Measurements from ENCODE around the gene FAM240A.

Gene FAM240A

DNA sequence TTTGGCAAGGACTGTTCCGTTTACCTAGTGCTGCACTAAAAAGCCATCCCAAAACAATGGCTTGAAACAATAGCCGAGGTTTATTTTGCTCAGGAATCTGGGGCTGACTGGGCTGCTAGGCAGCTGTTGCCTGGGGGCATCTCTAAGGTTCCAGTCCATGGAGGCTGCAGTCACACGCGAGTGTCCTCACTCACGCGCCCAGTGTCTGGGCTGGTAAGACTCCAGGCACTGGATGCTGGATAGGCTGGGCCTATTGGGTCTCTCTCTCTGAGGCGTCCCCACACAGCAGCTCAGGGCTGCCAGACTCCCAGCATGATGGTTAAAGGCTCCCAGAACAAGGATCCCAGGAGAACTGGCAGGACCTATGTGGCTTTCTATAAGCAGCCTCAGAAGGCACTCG, 47.0 kb downstream of the FAM240A start:
- no peak for DNase-seq (ENCODE audit: low read depth, low spot score)
- no peak overlapping the region for H3K4me3 ChIP-seq (ENCODE audit: low read length)

DNA sequence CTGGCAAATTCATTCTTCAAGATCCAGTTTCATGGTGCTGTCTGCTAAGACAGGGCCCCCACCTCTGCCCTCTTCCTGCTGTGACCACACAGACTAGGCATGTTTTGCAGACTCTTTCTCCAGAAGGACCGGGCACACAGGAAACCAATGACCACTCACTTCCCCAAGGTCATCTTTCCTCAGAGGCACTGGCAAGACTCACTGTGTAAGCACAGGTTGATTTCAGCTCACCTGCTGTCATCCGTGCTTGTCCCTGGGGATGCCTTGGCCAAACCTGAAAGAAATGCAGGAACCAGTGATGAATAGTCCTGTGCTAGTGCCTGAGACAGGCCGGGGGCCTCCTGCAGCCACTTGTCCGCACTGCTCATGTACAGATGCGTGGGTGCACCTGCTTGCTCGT, 47.7 kb downstream of the FAM240A start:
- DNase-seq (ENCODE audit: low read depth, low spot score) = no peak
- no peak overlapping the region for H3K4me3 ChIP-seq (ENCODE audit: low read length)

DNA sequence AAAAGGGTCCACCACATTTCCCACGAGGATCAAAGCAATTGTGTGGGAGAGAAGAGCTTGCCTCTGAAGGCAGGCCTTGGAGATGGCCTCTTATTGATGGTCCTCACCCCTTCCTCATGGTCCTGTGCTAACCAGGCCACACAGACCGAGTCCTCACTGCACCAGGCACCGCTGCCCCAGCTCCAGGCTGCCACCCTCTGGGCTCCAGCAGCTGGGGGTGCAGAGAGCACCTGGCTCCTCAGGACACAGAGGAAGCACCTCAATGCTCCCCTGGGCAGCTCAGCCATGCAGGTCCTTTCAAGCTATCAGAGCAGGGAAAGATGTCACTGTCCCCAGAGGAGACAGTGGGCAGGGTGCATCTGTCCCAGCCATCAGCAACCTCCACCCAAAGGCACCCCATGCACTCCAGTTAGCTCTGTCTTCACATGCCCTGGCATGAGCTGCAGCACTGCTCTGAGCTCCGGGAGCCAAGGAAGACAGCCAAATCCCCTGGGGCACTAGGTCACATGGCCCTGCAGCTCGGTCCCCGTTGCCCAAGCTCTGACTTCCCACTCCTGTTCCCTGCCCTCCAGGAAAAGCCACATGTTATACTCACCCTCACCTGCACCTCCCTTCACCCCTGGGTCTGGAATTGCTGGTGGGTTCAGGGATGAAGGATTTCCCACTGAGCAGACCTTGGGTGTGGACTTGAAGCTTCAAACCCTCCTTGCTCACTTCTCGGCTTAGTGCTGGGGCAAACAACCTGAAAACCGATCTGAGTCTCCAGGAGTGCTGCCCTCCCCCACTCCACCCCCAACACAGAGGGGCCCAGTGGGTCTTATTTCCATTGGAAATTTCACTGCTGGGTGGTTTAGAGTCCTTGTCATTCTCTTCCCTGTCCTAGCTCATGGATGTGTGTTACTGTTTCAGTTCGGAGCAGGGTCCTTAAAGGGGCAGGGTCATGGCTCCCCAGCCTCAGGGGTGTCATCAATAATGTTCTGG, 48.5 kb downstream of the FAM240A start:
- no peak for DNase-seq (ENCODE audit: low read depth, low spot score)
- no peak overlapping the region for H3K4me3 ChIP-seq (ENCODE audit: low read length)

DNA sequence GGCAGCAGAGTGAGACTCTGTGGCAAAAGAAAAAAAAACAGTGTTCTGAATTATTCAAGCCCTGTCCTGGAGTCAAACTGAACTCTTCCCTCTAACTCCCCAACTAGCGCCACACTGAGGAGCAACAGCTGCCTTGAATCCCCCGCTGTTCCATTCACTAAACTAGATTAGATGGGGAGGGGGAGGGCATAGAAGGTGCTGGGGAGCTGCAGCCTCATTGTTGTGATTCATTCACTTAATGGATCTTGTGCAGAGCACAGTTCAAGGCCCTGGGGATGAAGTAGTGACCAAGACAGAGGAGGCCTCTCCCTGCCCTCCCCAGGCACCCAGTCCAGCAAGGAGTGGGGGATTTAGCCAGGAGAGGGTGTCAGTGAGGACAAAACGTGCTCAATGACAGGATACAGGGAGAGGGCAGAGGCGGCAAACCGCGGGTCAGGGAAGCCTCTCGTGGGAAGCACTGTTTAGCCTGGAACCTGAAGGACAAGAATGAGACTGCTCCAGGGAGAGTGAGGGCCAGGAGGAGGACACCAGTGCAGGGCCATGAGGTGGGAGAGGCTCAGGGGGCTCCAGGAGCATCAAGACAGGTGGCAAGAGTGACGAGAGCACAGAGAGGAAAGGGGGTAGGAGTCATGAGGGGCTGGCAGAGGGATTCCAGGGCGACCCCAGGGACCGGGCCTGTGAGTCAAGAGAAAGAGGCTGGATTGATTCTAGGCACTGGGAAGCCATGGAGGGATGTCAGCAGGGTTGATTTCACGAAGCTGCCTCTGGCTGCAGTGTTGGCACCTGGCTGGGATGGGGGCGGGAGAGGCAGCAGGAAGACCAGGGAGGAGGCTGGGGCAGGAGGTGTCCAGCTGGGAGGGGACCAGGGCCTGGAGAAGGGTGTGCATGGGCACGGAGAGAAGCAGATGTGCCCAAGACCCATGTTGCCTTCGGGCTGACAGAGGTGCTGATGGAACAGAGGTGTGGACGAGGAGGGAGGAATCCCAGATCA, 49.7 kb downstream of the FAM240A start:
- no peak for DNase-seq (ENCODE audit: low read depth, low spot score)
- no peak overlapping the region for H3K4me3 ChIP-seq (ENCODE audit: low read length)

DNA sequence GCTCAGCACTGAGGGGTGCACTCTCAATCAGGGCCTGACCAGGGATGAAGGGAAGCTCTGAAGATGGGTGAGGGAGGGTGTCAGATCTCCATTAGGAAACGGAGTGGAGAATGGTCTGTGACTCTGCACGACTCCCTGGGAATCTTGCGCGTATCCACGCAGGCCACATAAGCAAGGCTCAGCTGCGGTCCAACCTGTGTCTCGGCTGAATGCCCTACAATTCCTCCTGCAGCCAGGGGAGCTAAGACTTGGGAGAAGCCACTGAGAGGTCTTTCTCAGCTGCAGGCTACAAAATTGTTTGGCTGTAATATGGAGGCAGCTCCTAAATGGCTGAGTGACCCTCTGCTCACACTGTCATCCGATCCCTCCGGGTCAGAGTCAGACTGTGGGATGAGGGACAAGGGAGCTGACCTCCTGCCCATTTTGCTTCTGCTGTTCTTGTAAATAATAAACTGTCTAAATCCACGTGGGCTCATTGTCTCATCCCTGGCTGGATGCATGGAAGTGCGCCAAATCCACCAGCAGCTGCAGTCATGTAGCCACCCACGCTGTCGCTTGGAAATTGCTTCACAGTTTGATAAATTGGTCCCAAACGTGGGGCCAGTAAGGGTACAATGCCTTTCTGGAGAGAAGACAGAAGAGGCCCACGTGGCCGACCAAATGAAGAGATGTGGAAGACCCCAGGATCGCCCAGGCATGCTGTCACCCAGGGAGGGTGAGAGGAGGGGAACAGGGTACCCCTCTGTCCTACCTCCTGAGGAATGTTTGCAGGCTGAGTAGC, 50.6 kb downstream of the FAM240A start:
- no peak overlapping the region for H3K4me3 ChIP-seq (ENCODE audit: low read length)
- no peak for DNase-seq (ENCODE audit: low read depth, low spot score)

DNA sequence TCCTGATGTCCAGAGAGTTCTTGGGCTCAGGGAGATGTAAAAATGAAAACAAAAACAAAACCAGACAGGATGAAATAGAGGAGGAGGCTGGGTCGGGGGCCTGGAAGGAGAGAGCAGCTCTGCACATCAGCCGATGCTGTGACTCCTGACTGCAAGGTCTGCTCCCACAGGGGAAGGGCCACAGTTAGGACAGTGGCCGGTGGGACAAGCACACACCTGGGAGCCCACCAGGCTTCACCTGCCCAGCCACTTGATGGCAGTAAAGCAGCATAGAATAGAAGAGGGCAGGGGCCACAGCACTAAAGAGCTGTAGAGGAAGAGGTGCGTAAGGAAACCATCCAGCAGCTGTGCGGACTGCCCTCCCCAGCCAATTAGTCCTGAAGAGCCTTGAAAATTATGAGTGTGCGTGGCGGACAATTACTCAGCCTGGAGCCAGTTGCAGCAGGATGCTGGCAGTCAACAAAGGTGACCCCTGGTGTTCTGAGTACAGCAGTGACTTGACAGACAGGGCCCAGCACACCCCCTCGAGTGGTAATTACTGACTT, 51.3 kb downstream of the FAM240A start:
- DNase-seq (ENCODE audit: low read depth, low spot score) = no peak
- no peak overlapping the region for H3K4me3 ChIP-seq (ENCODE audit: low read length)

DNA sequence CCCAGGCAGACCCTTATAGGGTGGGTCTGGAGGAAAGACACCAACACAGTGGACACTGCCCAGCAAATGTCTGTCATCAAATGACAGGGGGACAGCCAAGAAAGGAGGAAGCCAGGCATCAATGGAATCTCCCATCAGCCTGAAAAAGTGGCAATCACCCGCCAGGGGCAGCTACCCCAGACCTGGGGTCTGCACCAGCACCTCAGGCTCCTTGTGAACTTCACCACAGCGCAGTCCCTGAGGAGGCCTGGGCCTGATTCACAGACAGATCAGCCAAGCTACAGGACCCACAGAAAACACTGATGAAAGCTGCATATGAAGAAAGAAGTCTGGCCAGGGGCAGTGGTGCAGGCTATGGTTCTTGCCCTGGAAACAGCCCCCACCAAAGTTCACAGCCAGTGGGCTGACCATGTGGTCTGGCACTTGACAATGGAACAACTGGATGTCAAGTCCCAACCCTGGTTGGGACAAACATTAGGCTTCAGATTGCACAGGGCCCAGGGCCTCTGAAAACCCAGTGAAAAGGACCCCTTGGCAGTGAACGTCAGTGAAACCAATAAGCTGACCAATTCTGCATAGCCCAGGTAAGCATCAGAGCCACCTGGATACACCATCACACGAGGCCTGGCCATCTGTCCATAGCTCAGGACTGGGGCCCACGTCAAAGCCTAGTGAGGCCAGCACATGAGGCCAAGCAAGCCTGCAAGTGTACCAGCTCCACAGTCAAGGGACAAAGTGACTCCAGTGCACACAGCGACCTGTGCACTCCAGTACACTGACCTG, 52.1 kb downstream of the FAM240A start:
- no peak overlapping the region for H3K4me3 ChIP-seq (ENCODE audit: low read length)
- DNase-seq (ENCODE audit: low read depth, low spot score) = no peak

DNA sequence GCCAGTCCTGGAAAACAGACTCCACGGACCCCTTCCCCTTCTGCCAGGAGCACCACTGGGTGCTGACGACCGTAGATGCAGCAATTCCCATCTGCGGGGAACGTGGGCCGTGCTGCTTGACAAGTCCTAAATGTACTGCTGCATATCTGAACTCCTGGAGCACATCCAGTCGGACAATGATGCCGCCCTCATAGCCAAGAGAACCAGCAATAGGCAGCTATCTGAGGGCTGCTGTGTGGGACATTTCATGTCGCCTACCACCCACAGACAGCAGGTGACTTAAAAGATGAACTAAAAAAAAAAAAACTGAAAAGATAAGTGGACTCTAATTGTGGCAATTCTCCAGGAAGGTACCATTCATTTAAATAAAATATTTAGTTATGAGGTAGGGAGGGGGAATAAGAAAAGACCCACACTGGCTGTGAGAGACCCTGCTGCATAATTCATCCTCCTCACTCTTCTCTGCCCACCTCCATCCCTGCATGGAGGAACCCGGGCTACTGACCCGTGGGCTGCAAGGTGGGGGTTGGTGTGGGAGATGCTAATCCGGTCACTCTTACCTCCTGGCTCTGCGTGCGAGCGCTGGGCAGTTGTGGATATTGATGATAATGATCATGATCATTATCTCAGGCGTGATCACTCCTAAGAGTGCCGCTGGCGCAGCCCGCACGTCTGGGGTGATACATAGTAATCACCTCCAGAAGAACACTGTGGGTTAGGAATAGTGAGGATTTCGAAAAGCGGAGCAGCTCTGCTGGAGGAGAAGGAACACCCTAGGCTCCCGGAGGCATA, 52.8 kb downstream of the FAM240A start:
- no peak overlapping the region for H3K4me3 ChIP-seq (ENCODE audit: low read length)
- no peak for DNase-seq (ENCODE audit: low read depth, low spot score)

DNA sequence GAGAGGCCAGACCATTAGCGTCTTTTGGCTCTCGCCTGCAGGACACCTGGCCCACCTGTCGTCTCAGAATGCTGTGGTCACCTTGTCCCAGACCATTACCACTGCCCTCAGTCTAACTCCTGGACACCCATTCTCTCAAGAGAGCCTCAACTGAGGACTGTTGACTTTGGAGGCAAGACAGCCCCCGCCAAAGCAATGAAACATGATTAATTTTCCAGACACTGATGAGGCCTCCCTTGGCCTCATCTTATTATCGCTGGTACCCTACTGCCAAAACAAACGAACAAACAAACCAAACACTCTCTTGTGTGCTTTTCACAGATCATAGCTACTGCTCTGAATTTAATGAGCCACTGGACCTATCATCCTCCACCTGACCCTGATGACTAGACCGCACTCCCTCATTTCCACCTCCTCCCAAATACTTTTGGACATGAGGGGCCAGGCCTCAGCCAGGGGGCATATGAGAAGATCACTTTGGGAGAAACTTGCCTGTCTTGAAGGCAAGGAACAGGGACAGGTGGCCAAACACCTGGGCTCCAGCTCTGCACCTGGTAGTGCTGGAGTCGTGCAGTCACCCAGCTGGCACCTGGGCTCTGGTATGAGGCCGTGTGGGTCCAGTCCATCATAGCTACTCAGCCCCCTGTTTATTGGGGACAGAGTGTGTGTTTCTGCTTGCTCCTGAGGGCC, 53.6 kb downstream of the FAM240A start:
- no peak overlapping the region for H3K4me3 ChIP-seq (ENCODE audit: low read length)
- no peak for DNase-seq (ENCODE audit: low read depth, low spot score)

DNA sequence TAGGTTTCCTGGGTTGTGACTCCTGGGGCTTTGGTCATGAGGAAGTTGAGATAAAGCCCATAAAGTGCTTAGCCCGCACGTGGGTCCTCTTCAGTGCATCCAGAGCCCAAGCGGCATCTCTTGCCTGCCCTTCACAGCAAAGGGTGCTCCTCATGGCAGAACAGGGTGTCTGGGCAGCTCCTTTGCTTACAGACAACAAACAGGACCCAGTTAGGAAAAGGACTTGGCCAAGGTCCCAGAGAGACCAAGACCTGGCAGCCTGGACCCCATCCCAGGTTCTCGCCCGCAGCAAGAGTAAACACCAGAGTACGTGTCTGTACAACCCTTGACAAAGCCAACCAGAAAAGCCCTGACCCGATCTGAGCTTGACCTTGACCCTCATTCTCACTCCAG, 54.1 kb downstream of the FAM240A start:
- H3K4me3 ChIP-seq (ENCODE audit: low read length) = no peak overlapping the region
- DNase-seq (ENCODE audit: low read depth, low spot score) = no peak

DNA sequence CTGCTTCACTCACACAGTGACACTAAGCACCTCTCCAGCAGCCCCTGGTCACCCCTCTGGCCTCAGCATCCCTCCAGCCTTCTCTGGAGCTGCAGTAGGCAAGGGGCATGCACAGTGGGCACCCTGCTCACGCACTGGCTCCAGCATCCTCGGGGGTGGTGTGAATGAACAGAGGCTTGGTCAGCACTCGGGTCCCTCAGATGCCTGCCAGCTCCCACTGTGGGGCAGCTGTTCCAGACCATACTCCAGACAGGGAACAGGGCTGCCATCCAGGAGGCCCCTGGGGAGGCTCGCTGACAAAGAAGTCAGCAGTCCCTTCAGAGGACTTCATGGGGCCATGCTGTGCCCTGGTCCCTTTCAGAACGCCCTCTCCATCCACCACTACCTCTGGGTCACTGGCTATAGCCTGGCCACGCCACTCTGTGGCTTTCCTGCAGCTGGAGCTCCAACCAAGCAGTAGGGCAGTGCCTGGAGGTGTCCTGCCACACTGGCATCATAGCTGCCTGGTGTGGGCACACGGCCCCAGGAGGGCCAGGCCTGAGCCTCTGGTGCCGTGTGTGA, 54.8 kb downstream of the FAM240A start:
- DNase-seq (ENCODE audit: low read depth, low spot score) = no peak
- H3K4me3 ChIP-seq (ENCODE audit: low read length) = no peak overlapping the region

DNA sequence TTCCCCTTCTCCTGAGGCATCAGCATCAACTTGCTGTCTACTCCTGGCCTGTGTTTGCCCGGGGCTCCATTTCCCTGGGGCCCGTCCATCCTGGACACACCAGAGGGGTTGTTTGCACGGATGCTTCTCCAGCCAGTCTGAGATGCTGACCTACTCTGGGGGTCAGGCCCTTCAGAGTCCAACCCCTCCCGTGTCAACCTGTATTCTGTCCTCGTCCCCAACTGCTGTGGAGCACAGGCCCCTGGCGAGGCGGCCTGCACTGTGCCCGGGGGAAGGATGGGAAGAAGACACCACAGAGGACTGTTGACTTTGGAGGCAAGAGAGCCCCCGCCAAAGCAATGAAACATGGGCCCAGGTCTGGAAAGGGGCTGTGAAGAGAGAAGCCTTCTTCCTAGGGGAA, 55.3 kb downstream of the FAM240A start:
- H3K4me3 ChIP-seq (ENCODE audit: low read length) = no peak overlapping the region
- no peak for DNase-seq (ENCODE audit: low read depth, low spot score)

DNA sequence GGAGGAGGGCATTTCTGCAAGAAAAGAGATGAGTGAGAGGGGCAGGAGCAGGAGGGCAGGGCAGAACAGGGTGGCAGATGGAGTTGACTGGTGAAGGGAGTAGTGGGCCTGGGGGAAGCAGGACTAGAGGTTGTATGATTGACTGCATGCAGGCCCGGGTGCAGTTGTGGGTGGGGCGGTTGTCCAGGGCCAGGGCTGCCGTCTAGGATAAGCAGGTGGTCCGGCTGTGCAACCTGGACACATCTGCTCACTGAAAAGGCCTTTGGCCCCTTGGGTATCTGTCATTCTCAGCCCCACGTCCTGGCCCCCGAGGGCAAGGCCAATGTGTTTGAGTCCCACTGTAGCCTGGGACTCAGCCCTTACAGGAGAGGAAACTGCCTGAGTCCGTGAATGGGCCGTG, 55.8 kb downstream of the FAM240A start:
- H3K4me3 ChIP-seq (ENCODE audit: low read length) = no peak overlapping the region
- no peak for DNase-seq (ENCODE audit: low read depth, low spot score)

DNA sequence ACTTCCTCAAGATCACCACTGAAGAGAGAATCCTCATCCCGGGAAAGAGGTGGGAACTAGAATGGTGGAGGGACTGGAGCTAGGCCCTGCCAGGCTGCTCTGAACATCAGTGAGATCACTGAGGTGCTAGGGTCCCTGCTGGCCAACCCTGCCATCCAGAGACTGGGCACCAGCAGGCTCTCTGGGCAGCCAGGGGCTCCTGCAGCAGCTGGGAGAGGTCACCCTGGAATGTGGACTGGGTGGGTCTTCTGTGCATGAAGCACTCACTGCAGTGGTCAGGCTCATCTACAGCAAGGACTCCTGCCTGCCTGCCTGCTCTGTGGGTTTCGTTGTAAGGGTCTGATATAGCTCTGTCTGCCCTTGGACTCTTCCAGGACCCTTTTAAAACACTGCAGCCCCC, 56.3 kb downstream of the FAM240A start:
- DNase-seq (ENCODE audit: low read depth, low spot score) = no peak
- no peak overlapping the region for H3K4me3 ChIP-seq (ENCODE audit: low read length)

DNA sequence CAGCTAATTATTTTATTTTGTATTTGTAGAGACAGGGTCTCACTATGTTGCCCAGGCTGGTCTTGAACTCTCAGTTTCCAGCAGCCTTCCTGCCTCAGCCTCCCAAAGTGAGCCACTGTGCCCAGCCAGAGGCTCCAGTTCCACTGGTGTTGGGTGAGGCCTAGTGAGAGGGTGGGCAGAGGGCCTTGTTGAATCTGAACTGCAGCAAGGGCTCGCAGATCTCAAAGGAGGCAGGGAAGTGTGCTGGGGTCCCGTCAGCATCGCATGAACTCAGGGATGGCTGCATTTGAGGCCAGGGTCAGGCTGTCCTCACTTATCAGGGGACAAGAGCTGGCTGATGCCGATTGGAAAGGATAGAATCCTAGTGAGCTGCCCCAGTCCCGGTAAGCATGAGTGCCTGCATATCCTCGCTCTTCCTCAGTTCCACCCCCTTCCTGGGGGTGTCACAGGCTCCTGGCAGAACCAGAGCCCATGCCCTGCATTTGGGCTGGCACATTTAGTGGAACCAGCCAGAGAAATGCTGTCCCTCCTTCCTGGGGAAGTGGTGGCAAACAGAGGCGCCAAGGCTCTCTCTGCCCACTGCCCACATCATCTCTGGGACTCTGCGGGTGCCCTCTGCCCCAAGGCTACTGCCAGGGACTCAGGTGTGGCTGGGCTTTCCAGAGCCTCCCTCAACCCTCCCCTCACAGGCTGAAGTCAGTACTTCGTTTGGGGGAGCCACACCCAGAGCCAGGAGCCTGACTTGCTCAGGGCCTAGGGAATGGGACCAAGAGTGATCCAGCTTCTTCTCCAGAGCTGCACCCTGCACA, 57.1 kb downstream of the FAM240A start:
- DNase-seq (ENCODE audit: low read depth, low spot score) = no peak

More for the DNA sequence above, 57.1 kb downstream of the FAM240A start:
- H3K4me3 ChIP-seq (ENCODE audit: low read length) = no peak overlapping the region

Measured in Jurkat, Clone E6-1 (cell line).